HG03025 (cell line): ENCODE measurements around the gene NR3C2.
A peak's percentile ranks its signal among the peaks of the same experiment; 100 is the strongest.

Experiments used
- ATAC-seq: cut with Tn5 transposase; IDR thresholded peaks from one replicate; pipeline ENCODE4 v1.9.1; 2021; ENCODE audit warnings: mild to moderate bottlenecking, moderate library complexity; ENCODE audit not compliant: unreplicated experiment, low FRiP score

Gene NR3C2

GRCh38 chr4:148441986-148442831 is at the start of gene NR3C2:
Gene NR3C2 (minus strand): TSS chr4:148442414.
- ATAC-seq = peak; percentile 99

GRCh38 chr4:148487181-148487580 is 45.0 kb upstream of the NR3C2 start:
- no peak for ATAC-seq

- no peak for ATAC-seq
These were observed 39.4 kb upstream of the NR3C2 start for GRCh38 chr4:148481636-148482035.

GRCh38 chr4:148477276-148477675 is 35.1 kb upstream of the NR3C2 start:
- ATAC-seq = no peak

- no peak for ATAC-seq
These were observed 27.7 kb upstream of the NR3C2 start for GRCh38 chr4:148469938-148470337.

GRCh38 chr4:148454835-148455234 is 12.6 kb upstream of the NR3C2 start:
- no peak for ATAC-seq

- no peak for ATAC-seq
These were observed 11.6 kb upstream of the NR3C2 start for GRCh38 chr4:148453833-148454232.

- no peak for ATAC-seq
These were observed 10.8 kb upstream of the NR3C2 start for GRCh38 chr4:148452970-148453369.

GRCh38 chr4:148449921-148450320 is 7.7 kb upstream of the NR3C2 start:
- no peak for ATAC-seq

- ATAC-seq = no peak
These were observed 5.9 kb upstream of the NR3C2 start for GRCh38 chr4:148448141-148448540.

GRCh38 chr4:148447681-148448080 is 5.5 kb upstream of the NR3C2 start:
- no peak for ATAC-seq

GRCh38 chr4:148445860-148446330 is 3.7 kb upstream of the NR3C2 start:
- no peak for ATAC-seq

GRCh38 chr4:148445071-148445859 is 3.1 kb upstream of the NR3C2 start:
- ATAC-seq = no peak

GRCh38 chr4:148444296-148445070 is 2.3 kb upstream of the NR3C2 start:
- ATAC-seq = no peak

GRCh38 chr4:148443512-148444295 is 1.5 kb upstream of the NR3C2 start:
- no peak for ATAC-seq

GRCh38 chr4:148442832-148443511 is 758 bp upstream of the NR3C2 start:
- peak; percentile 11 for ATAC-seq

GRCh38 chr4:148441624-148441985 is 609 bp downstream of the NR3C2 start:
- no peak for ATAC-seq

GRCh38 chr4:148438047-148438446 is 4.2 kb downstream of the NR3C2 start:
- no peak for ATAC-seq

- ATAC-seq = no peak
These were observed 4.8 kb downstream of the NR3C2 start for GRCh38 chr4:148437439-148437838.

- ATAC-seq = no peak
These were observed 5.7 kb downstream of the NR3C2 start for GRCh38 chr4:148436512-148436911.
